Measurements from ENCODE around the gene SPACDR. TPM values are rescaled to one million over a fixed set of nuclear protein-coding genes. Genes with fewer than 3 reads are reported as not detected.

Gene SPACDR
- total RNA-seq, 1 donor from 2014 or later: 1.4 TPM

DNA sequence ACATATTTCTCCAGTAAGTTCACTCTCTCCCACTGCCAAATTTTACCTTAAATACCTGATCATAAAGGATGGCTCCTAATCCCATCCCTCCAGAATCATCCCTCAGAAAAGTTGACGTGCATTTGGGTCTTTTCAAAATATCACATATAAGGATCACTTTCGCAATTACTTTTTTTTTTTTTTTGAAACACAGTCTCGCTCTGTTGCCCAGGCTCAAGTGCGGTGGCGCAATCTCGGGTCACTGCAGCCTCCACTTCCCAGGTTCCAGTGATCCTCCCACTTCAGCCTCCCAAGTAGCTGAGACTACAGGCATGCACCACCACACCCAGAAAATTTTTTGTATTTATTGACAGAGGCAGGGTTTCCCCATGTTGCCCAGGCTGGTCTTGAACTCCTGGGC lies 53.0 kb downstream of the SPACDR start:
- Mint-ChIP-seq H3K4me1 (no peaks in the 10 kb centered on the region), H3K27ac (ENCODE audit: unreplicated experiment) (no peak overlapping the region), H3K36me3 (ENCODE audit: low read depth) (no peaks in the 10 kb centered on the region), H3K27me3 (ENCODE audit: low read depth) (peaks cover 28% of the 10 kb centered on the region), H3K4me3 (no peak overlapping the region), H3K9me3 (no peaks in the 10 kb centered on the region)
- TF ChIP-seq, protein P1, sequence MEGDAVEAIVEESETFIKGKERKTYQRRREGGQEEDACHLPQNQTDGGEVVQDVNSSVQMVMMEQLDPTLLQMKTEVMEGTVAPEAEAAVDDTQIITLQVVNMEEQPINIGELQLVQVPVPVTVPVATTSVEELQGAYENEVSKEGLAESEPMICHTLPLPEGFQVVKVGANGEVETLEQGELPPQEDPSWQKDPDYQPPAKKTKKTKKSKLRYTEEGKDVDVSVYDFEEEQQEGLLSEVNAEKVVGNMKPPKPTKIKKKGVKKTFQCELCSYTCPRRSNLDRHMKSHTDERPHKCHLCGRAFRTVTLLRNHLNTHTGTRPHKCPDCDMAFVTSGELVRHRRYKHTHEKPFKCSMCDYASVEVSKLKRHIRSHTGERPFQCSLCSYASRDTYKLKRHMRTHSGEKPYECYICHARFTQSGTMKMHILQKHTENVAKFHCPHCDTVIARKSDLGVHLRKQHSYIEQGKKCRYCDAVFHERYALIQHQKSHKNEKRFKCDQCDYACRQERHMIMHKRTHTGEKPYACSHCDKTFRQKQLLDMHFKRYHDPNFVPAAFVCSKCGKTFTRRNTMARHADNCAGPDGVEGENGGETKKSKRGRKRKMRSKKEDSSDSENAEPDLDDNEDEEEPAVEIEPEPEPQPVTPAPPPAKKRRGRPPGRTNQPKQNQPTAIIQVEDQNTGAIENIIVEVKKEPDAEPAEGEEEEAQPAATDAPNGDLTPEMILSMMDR (conservative IDR thresholded peaks at IDR 0.05): no peak
- no peak for DNase-seq (ENCODE audit: low read depth, low spot score)

DNA sequence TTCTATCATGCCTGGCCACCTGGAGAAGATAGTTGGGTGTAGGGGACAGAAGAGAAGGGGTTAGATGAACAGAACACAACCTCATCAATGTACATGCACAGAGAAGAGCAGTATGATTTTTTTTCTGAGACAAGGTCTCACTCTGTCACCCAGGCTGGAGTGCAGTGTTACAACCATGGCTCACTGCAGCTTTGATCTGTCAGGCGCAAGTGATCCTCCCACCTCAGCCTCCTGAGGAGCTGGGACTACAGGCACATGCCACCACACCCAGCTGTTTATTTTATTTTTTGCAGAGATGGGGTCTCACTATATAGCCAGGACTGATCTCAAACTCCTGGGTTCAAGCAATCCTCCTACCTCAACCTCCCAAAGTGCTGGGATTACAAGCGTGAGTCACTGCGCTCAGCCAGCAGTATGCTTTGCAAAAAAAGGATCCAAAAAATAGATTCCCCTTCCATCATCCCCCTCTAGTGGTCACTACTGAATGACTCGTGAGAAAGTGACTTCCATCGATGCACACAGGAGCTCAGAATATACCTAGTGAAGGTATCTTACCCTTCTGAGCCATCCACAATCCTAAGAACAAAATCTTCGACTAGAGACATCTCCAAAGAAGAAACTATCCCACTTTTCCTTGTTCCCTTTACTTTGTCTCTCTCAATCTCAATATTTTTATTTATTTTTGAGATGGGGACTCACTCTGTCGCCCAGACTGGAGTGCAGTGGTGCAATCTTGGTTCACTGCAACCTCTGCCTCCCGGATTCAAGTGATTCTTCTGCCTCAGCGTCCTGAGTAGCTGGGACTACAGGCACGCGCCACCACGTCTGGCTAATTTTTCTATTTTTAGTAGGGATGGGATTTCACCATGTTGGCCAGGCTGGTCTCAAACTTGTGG lies 56.5 kb downstream of the SPACDR start:
- Mint-ChIP-seq H3K27me3 (ENCODE audit: low read depth) (peaks cover 31% of the 10 kb centered on the region), H3K4me1 (no peaks in the 10 kb centered on the region), H3K9me3 (no peaks in the 10 kb centered on the region), H3K4me3 (no peak overlapping the region), H3K36me3 (ENCODE audit: low read depth) (no peaks in the 10 kb centered on the region), H3K27ac (ENCODE audit: unreplicated experiment) (no peak overlapping the region)
- DNase-seq (ENCODE audit: low read depth, low spot score): peak; percentile 17
- TF ChIP-seq, protein P1 (conservative IDR thresholded peaks at IDR 0.05): peak; percentile 73

GRCh38 chr7:100406767-100407166 lies 57.3 kb downstream of the SPACDR start:
- TF ChIP-seq, protein P1 (conservative IDR thresholded peaks at IDR 0.05): no peak
- no peak overlapping the region for H3K27ac Mint-ChIP-seq (ENCODE audit: unreplicated experiment)
- no peaks in the 10 kb centered on the region for H3K4me1 Mint-ChIP-seq
- H3K36me3 Mint-ChIP-seq (ENCODE audit: low read depth): no peaks in the 10 kb centered on the region
- peaks cover 32% of the 10 kb centered on the region for H3K27me3 Mint-ChIP-seq (ENCODE audit: low read depth)
- H3K9me3 Mint-ChIP-seq: no peaks in the 10 kb centered on the region
- no peak for DNase-seq (ENCODE audit: low read depth, low spot score)
- no peak overlapping the region for H3K4me3 Mint-ChIP-seq

Other genes starting within 250 kb of the SPACDR start
- gene PVRIG, start 244.3 kb downstream of the SPACDR start, total RNA-seq: not detected in 2 replicates
- gene SPDYE3, start 156.6 kb downstream of the SPACDR start, total RNA-seq: not detected in 2 replicates
- 36.5 and 36.6 TPM in 2 replicates for gene PILRB, start 106.1 kb downstream of the SPACDR start, total RNA-seq
- gene PILRA, start 90.8 kb downstream of the SPACDR start, total RNA-seq: 2.6 and 2.7 TPM in 2 replicates
- 1.8 and 2.0 TPM in 2 replicates for gene ZCWPW1, start 35.6 kb downstream of the SPACDR start, total RNA-seq
- gene MEPCE, start 34.4 kb downstream of the SPACDR start, total RNA-seq: 46.9 and 49.8 TPM in 2 replicates
- 39.5 and 42.1 TPM in 2 replicates for gene PPP1R35, start 27.8 kb downstream of the SPACDR start, total RNA-seq
- 28.8 and 32.8 TPM in 2 replicates for gene TSC22D4, start 15.0 kb upstream of the SPACDR start, total RNA-seq
- 4.8 and 5.2 TPM in 2 replicates for gene NYAP1, start 19.7 kb upstream of the SPACDR start, total RNA-seq
- 11.6 and 13.3 TPM in 2 replicates for gene AGFG2, start 74.9 kb upstream of the SPACDR start, total RNA-seq
- 3.4 and 4.6 TPM in 2 replicates for gene SAP25, start 109.6 kb upstream of the SPACDR start, total RNA-seq
- 44.2 and 46.6 TPM in 2 replicates for gene LRCH4, start 121.9 kb upstream of the SPACDR start, total RNA-seq
- gene FBXO24, start 122.1 kb upstream of the SPACDR start, total RNA-seq: 0.50 and 0.61 TPM in 2 replicates
- 13.7 and 16.7 TPM in 2 replicates for gene PCOLCE, start 138.1 kb upstream of the SPACDR start, total RNA-seq
- gene MOSPD3, start 148.3 kb upstream of the SPACDR start, total RNA-seq: 24.3 and 27.9 TPM in 2 replicates
- gene TFR2, start 177.3 kb upstream of the SPACDR start, total RNA-seq: 1.7 and 2.4 TPM in 2 replicates
- gene ACTL6B, start 192.2 kb upstream of the SPACDR start, total RNA-seq: 2.4 and 3.1 TPM in 2 replicates
- 215 and 229 TPM in 2 replicates for gene GNB2, start 209.5 kb upstream of the SPACDR start, total RNA-seq
- gene GIGYF1, start 230.0 kb upstream of the SPACDR start, total RNA-seq: 71.8 and 82.9 TPM in 2 replicates
- gene POP7, start 241.9 kb upstream of the SPACDR start, total RNA-seq: 64.1 and 67.9 TPM in 2 replicates